WI38 (cell line): Measurements from ENCODE around the gene OSMR.
A peak's percentile ranks its signal among the peaks of the same experiment; 100 is the strongest.

ENCODE experiments used
- H3K4me3 ChIP-seq: 2 replicates; pipeline ENCODE4 v1.5.1; 2011; ENCODE audit warnings: low read depth, mild to moderate bottlenecking, control low read depth, low read length
- TF ChIP-seq, protein P1 (sequence below): IDR thresholded peaks from 2 replicates; pipeline ENCODE4 v1.5.1; 2012; ENCODE audit warnings: low read depth, mild to moderate bottlenecking, control low read depth, low read length

The OSMR gene

GRCh38 chr5:38913714-38914113 lies 67.9 kb downstream of the OSMR start:
- TF ChIP-seq, protein P1, sequence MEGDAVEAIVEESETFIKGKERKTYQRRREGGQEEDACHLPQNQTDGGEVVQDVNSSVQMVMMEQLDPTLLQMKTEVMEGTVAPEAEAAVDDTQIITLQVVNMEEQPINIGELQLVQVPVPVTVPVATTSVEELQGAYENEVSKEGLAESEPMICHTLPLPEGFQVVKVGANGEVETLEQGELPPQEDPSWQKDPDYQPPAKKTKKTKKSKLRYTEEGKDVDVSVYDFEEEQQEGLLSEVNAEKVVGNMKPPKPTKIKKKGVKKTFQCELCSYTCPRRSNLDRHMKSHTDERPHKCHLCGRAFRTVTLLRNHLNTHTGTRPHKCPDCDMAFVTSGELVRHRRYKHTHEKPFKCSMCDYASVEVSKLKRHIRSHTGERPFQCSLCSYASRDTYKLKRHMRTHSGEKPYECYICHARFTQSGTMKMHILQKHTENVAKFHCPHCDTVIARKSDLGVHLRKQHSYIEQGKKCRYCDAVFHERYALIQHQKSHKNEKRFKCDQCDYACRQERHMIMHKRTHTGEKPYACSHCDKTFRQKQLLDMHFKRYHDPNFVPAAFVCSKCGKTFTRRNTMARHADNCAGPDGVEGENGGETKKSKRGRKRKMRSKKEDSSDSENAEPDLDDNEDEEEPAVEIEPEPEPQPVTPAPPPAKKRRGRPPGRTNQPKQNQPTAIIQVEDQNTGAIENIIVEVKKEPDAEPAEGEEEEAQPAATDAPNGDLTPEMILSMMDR = no peak
- H3K4me3 ChIP-seq = no peak overlapping the region

GRCh38 chr5:38916802-38917201 lies 71.0 kb downstream of the OSMR start:
- no peak overlapping the region for H3K4me3 ChIP-seq
- TF ChIP-seq, protein P1 = no peak

DNA sequence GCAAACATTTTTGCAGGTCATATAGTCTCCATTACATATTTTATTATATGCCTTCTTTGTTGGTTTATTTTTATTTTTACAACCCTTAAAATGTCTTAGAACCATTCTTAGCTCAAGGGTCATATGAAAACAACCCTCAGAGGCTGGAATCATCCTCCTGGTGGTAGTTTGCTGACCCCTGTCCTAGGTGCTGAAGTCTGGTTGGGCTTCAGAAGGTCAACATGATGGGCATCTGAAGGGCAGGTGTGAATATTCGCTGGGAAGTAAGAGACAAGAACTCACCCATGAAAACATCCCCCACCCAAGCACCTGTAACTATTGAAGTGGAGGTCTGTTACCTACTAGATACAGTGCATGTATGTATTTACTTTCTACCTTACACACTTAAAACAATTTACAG lies 75.4 kb downstream of the OSMR start:
- TF ChIP-seq, protein P1 = no peak
- no peak overlapping the region for H3K4me3 ChIP-seq

- H3K4me3 ChIP-seq = no peak overlapping the region
- TF ChIP-seq, protein P1 = peak; percentile 69
Observed at GRCh38 chr5:38922199-38922598, 76.4 kb downstream of the OSMR start.

- TF ChIP-seq, protein P1 = no peak
- no peak overlapping the region for H3K4me3 ChIP-seq
Observed at GRCh38 chr5:38923661-38924451, 78.0 kb downstream of the OSMR start.

GRCh38 chr5:38925154-38925925 lies 79.5 kb downstream of the OSMR start:
- TF ChIP-seq, protein P1 = no peak
- H3K4me3 ChIP-seq = no peak overlapping the region

- TF ChIP-seq, protein P1 = no peak
- no peak overlapping the region for H3K4me3 ChIP-seq
Observed at GRCh38 chr5:38926121-38926520, 80.3 kb downstream of the OSMR start.
